NCI-H2227 (cell line): Measurements from ENCODE around the gene PIP4K2C.
"Not testable (repeated sequence)": the region's sequence is repeated elsewhere in the genome, so short reads cannot be mapped to it uniquely, and the experiment has no call there.

Source experiments
- DNase-seq: peaks from one replicate; lab custom pipeline; 2025; ENCODE audit not compliant: unreplicated experiment; lab: John Stamatoyannopoulos, UW

PIP4K2C gene

GRCh38 chr12:57632958-57633840, 42.2 kb downstream of the PIP4K2C start, which contains the start of gene B4GALNT1:
Gene B4GALNT1 (minus strand): TSS chr12:57633201. CDS start chr12:57632132, 1,069 bp downstream.
- DNase-seq: peak; percentile 88

- not testable (repeated sequence) for DNase-seq
Observed at GRCh38 chr12:57636731-57637130, 45.7 kb downstream of the PIP4K2C start.

DNA sequence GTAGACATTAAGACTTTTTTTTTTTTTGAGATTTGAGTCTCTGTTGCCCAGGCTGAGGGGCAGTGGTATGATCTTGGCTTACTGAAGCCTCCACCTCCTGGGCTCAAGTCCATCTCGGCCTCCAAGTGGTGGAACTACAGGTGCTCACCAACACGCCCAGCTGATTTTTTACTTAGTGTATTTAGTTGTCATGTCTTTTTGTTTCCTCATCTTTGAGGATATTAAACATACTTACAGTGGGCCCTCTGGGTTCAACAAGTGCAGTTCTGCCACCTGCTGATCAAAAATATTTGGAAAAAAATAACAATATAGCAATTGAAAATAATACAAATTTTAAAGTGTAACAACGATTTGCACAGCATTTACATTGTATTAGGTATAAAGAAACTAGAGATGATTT, 46.4 kb downstream of the PIP4K2C start:
- no peak for DNase-seq

- DNase-seq: no peak
Observed at GRCh38 chr12:57638096-57638495, 47.1 kb downstream of the PIP4K2C start.

DNA sequence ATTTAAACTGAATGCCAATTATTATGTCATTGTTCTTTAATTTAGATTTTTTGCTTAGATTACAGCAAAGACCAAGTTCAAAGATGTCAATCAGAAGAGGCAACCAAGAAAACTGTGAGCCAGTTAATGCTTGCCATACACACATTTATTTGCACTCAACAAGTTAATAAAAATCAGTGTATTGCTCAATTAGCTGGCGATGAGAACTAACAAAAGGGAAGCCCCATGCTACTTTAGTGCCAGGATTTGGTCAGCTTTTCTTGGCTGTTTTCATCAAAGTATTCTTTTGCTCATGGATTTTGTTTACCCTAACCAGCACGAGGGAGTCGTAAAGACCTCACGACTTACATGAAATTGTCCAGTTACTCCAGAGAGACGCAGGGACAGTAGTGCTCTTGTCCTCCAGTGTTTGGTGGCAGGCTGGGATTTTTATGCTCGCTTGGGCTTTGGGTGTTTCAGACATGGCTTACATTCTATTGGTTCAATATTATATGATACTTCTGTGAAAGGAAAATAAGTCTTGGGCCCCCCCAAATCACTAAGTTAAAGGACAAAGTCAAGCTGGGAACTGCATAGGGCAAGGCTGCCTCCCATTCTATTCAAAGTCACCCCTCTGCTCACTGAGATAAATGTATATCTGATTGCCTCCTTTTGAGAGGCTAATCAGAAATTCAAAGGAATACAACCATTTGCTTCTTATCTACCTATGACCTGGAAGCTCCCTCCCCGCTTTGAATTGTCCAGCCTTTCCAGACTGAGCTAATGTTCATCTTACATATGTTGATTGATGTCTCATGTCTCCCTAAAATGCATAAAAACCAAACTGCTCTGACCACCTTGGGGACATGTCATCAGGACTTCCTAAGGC, 49.4 kb downstream of the PIP4K2C start:
- DNase-seq: no peak

DNA sequence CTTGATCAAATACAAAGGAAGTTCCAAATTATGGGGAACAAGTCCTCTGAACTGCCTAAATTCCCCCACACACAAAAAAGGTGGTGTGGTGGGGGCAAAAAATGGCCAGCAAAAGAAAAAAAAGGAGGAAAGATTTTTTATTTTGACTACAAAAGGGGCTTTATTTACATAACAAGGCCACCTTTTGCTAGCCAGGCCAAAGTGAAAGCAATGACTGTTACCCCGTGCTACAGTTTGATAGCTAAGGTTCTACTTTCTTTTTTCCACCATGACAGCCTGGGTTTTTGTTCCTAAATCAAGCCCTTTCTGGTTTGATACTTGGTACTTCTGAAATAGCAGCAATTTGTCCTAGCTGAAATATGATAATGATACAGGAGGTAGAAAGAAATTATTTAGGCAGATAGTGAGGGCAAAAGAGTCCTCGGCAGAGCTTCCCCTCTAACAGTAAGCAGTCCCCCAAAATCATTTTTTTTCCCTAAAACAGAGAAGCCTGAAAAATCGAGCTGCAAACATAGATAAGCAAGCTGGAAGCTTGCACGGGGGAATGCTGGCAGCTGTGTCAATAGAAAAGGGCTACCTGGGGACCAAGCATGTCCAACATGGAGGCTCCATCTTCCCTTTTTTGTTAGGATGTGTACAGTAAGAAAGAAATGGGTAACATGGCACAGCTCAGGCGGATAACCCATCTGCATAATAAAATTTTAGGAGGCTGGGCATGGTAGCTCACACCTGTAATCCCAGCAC, 50.9 kb downstream of the PIP4K2C start:
- no peak for DNase-seq

GRCh38 chr12:57645990-57646658, 55.1 kb downstream of the PIP4K2C start:
- DNase-seq: peak; percentile 21

DNA sequence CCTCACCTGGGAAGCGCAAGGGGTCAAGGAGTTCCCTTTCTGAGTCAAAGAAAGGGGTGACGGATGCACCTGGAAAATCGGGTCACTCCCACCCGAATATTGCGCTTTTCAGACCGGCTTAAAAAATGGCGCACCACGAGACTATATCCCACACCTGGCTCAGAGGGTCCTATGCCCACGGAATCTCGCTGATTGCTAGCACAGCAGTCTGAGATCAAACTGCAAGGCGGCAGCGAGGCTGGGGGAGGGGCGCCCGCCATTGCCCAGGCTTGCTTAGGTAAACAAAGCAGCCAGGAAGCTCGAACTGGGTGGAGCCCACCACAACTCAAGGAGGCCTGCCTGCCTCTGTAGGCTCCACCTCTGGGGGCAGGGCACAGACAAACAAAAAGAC, 55.7 kb downstream of the PIP4K2C start:
- DNase-seq: not testable (repeated sequence)
